Fibroblast of pulmonary artery (primary cell): ENCODE data around the gene NF2.
A peak's percentile ranks its signal among the peaks of the same experiment; 100 is the strongest.

Experiments used
- DNase-seq: peaks from one replicate; pipeline ENCODE4 v3.0.0-alpha.2; 2010; ENCODE audit warnings: low read depth
- H3K4me3 ChIP-seq: replicated peaks from 2 replicates; pipeline ENCODE4 v1.5.1; 2011; ENCODE audit warnings: low read depth, mild to moderate bottlenecking, control low read depth, low read length, moderate library complexity
- TF ChIP-seq, protein P1 (sequence below): IDR thresholded peaks from 2 replicates; pipeline ENCODE4 v1.5.1; 2011; ENCODE audit warnings: mild to moderate bottlenecking, control low read depth, low read length, inconsistent platforms; ENCODE audit errors: missing control alignments

NF2 gene

DNA sequence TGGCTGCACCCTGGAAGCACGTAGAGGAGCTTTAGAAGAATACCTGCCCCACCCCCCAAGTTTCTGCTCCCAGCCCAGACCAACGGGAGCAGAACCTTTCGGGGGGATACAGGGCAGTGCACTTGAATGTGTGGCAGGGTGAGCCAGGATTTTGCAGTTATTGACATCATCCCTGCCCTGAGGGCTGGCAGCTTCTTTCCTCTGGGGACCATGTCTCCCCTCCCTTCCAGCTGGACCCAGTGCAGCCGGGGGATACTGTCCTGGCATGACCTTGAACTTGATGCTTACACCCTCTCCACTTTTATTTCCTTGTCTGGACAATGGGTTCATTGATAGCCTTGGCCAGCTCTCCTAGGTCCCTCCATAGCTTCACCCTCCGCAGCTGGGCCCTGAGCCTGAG, 112.3 kb downstream of the NF2 start:
- TF ChIP-seq, protein P1, sequence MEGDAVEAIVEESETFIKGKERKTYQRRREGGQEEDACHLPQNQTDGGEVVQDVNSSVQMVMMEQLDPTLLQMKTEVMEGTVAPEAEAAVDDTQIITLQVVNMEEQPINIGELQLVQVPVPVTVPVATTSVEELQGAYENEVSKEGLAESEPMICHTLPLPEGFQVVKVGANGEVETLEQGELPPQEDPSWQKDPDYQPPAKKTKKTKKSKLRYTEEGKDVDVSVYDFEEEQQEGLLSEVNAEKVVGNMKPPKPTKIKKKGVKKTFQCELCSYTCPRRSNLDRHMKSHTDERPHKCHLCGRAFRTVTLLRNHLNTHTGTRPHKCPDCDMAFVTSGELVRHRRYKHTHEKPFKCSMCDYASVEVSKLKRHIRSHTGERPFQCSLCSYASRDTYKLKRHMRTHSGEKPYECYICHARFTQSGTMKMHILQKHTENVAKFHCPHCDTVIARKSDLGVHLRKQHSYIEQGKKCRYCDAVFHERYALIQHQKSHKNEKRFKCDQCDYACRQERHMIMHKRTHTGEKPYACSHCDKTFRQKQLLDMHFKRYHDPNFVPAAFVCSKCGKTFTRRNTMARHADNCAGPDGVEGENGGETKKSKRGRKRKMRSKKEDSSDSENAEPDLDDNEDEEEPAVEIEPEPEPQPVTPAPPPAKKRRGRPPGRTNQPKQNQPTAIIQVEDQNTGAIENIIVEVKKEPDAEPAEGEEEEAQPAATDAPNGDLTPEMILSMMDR, result no peak
- H3K4me3 ChIP-seq, result no peak overlapping the region
- DNase-seq, result no peak

DNA sequence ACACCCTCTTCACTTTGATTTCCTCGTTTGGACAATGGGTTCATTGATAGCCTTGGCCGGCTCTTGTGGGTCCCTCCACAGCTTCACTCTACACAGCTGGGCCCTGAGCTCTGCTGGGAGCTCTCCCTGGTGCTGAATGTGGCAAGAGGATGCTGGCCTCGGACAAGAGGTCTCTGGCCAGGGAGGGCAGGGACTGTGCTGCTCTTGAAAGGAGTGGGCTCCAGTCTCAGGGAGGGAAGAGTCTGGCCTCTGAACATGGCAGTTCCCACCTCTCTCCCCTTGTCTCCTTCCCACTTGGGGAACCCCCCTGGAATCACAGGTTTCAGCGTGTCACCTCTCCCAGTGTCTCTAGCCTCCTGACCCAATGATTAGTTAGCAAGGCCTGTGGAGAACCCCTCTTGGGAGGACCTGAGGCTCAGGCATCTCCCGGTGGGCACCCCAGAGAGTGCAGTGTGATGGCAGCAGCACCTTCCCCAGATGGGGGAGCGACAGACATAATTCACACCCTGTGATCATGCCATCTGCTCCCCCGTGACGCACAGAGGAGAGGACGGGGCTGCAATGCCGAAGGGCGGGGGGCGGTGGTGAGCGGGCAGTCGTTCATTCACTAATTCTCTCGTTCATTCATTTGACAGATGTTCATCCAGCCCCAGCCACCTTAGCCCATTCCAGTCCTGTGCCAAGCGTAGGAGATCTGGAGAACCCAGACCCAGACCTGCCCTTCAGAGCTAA, 113.5 kb downstream of the NF2 start:
- TF ChIP-seq, protein P1, result no peak
- peak; percentile 86 for DNase-seq
- no peak overlapping the region for H3K4me3 ChIP-seq

DNA sequence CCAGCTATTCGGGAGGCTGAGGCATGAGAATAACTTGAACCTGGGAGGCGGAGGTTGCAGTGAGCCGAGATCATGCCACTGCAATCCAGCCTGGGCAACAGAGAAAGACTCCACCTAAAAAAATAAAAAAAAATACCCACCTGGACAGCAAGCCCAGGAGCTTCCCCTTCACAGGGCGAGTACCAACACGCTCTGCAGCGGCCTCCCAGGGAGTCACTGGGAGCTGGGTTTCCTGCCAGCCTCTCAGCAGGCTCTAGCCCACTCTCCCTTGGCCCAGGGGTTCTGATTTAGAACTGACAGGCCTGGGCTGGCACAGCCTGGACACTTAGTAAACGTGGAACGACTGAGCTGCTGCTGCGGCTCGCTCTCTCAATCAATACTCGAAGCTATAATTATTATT, 114.4 kb downstream of the NF2 start:
- no peak for DNase-seq
- TF ChIP-seq, protein P1, result no peak
- H3K4me3 ChIP-seq, result no peak overlapping the region

DNA sequence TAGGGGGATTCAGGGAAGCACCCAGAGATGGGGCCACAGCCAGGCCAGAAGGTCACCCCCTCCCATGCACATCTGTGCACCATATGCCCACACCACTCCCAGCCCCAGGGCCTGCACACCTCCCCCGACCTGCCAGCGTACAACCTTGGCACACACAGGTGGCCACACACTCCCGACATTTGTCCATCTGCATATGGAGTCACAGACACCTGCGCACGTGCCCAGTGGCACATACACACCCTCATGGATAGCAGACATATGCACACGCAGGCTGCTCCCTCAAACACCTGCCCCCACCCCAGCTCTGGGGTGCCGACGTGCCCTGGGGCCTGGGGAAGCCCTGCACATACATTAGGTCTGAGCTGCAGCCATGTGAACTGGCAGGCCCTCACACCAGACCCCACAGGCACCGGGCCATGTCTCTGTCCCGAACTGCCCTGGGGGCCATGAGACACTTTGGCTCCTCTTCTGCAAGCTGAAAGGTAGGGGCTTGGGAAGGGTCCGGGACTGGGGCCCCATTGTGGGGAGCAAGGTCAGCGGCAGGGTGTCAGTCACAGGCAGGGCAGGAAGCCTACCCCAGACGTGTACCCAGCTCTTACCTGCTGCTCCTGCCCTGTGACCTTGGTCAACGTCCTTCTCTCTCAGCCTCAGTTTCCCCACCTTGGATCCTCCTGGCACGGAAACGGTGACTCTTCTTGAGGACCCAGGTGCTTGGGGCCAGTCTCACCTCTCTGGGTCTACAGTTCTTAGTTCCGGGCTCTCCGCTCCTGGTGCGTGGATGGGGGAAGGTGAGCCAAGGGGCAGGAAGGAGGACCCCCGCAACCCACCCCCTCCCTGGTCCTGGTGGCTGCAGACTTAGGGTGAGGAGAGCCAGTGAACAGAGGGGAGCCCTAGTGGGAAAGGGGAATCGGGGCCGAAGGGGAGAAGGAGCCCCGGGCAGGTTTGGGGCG, 115.8 kb downstream of the NF2 start:
- TF ChIP-seq, protein P1, result no peak
- H3K4me3 ChIP-seq, result no peak overlapping the region
- no peak for DNase-seq

DNA sequence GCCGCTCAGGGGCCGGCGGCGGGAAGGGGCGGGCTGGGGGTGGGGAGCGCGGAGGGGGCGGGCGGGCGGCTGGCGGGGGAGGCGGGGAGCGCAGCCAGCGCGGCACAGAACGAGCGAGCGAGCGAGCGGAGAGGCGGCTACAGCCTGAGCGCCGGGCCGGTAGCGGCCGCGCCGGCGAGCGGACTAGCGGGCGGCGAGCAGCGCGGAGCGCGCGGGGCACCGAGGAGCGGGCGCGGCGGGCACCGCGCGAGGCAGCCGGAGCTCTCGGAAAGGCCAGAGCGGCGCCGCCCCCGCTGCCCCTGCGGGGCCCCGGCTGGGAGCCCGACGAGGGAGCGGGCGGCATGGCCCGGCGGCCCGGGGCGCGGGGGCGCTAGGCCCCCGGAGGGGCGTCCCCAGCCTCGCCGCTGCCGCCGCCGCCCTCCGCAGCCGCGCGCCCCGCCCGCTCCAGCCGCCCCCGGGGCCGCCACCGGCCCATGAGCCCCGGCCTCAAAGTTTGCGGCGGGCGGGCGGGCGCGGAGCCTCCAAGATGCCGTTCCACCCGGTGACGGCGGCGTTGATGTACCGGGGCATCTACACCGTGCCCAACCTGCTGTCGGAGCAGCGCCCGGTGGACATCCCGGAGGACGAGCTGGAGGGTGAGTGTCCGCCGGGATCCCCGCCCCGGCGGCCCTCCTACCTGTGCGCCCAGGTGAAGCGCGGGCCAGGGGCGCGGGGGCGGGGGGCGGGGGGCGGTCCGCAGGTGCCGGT, 116.6 kb downstream of the NF2 start, which contains the start of gene CABP7:
CABP7 (plus strand) TSS at position 105 of the 747 bp plus-strand sequence; CDS start at position 527, 422 bp downstream.
- no peak for DNase-seq
- TF ChIP-seq, protein P1, result no peak
- H3K4me3 ChIP-seq, result no peak within 1 kb of the TSS

DNA sequence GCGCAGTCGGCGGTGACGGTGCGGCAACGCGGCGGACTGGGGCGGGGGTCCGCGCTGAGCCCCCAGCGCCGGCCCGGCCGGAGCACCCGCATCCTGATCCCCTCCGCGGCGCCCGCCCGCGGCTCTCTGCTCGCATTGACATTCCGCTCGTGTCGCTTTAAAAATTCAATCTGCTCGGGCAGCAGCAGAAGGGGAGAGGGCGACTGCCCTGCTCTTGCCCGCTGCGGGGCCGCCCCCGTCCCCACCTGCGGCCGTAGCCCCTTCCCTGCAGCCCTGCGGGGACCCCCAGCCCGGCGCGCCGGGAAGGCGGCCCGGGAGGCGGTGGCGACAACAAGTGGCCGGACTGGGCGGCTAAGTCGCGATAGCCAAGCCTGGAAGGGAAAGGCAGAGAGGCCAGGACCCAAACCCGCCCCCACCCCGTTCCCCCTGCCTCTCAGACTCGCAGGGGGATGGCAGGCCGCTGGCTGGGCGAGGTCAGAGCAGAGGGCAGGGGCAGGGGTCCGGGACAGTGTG, 117.4 kb downstream of the NF2 start:
- no peak overlapping the region for H3K4me3 ChIP-seq
- DNase-seq, result no peak
- TF ChIP-seq, protein P1, result no peak
